Heart left ventricle (tissue), 16 donors: ENCODE measurements around the gene SLC44A2. TPM values are rescaled to one million over a fixed set of nuclear protein-coding genes. Genes with fewer than 3 reads are reported as not detected.

Experiments
- ATAC-seq, 4 donors: fragments of 200-7000 bp; cut with Tn5 transposase; one replicate each; pipeline ENCODE4 v1.9.1; 2020 to 2022; ENCODE audit warnings: moderate library complexity in 4 of 4, mild to moderate bottlenecking in 3 of 4, moderate number of reproducible peaks in 1 of 4
- DNase-seq, 5 donors: peaks; one replicate each; pipeline ENCODE4 v3.0.0-alpha.2; 2020
- H3K27ac ChIP-seq, 12 donors: fragments of 200-600 bp; sonication (generic) in 4 of 12; one replicate each; pipeline versions ENCODE4 v1.5.0 to v1.8.0; 2016 to 2022; ENCODE audit warnings: mild to moderate bottlenecking in 2 of 12
- H3K27me3 ChIP-seq, 9 donors: fragments of 200-600 bp; sonication (generic) in 2 of 9; one replicate each; pipeline versions ENCODE4 v1.5.1 to v1.8.0; 2016 to 2022; ENCODE audit warnings: mild to moderate bottlenecking in 3 of 9
- H3K36me3 ChIP-seq, 9 donors: fragments of 200-600 bp; sonication (generic) in 2 of 9; one replicate each; pipeline versions ENCODE4 v1.5.0 to v1.8.0; 2018 to 2022; ENCODE audit warnings: mild to moderate bottlenecking in 2 of 9
- H3K4me1 ChIP-seq, 12 donors: fragments of 200-600 bp; sonication (generic) in 4 of 12; one replicate each; pipeline versions ENCODE4 v1.5.0 to v1.8.0; 2016 to 2022; ENCODE audit warnings: mild to moderate bottlenecking in 3 of 12
- H3K4me3 ChIP-seq, 12 donors: fragments of 200-600 bp; sonication (generic) in 4 of 12; one replicate each; pipeline versions ENCODE4 v1.5.0 to v1.8.0; 2017 to 2022; ENCODE audit warnings: mild to moderate bottlenecking in 9 of 12, moderate library complexity in 4 of 12
- H3K9me3 ChIP-seq, 12 donors: fragments of 200-600 bp; sonication (generic) in 4 of 12; one replicate each; pipeline versions ENCODE4 v1.5.0 to v1.8.0; 2016 to 2022; ENCODE audit warnings: mild to moderate bottlenecking in 1 of 12
- POLR2A ChIP-seq, 2 donors: fragments of 450-650 bp; IDR thresholded peaks; one replicate each; pipeline ENCODE4 v1.6.1; 2017; ENCODE audit warnings: antibody characterized with exemption in 2 of 2, mild to moderate bottlenecking in 2 of 2, moderate library complexity in 2 of 2
- WGBS, 4 donors: extraction: QIAGEN DNeasy Blood & Tissue Kit in 2 of 4; methylation state at CpG; one replicate each; pipeline versions ENCODE4 v1.1.5 to v1.1.7; 2013 to 2018; 5-methylcytosine and 5-hydroxymethylcytosine counted together
- intact Hi-C, 10 donors: fragments of 100-400 bp; cut with DNase I; formaldehyde crosslinking; loops; one replicate each; pipeline versions ENCODE4 v1.11.1 to v1.14.2; 2022
- polyA plus RNA-seq, 2 donors: library from polyadenylated mRNA; stranded (reverse); fragments of 200-250 nt; gene quantifications; one replicate each; pipeline ENCODE4 v1.2.3, GENCODE V29; 2013
- total RNA-seq, 9 donors: library from RNA; depleted of rRNA in 2 of 9; stranded (reverse); fragments of >200 nt in 2 of 9; fragmentation: NEBNext Ultra II Directional in 3 of 9; extraction: Animal tissue kit (Norgen Biotek cat#: 25700) in 3 of 9; gene quantifications; one replicate each; pipeline versions ENCODE4 v1.1.0 to v1.2.4, GENCODE V29; 2016 to 2023
- TF ChIP-seq, protein P1 (sequence below), 12 donors: fragments of 200-600 bp; sonication (generic) in 4 of 12; IDR thresholded peaks; one replicate each; pipeline versions ENCODE4 v1.5.0 to v1.8.0; 2018 to 2022; ENCODE audit warnings: antibody characterized with exemption in 12 of 12, mild to moderate bottlenecking in 5 of 12
- donor health status: ischemic (EF 13 %, LVEDD 7.1; RV severe dilation, severe dysfunction).
- donor health status: healthy with polysubstance abuse.
- donor health status: DM: no; HTN: yes; CAD: no.
- donor health status: DM: no; HTN: no; CAD: no.
- donor health status: ischemic (EF 25% LVEDD 6.9; RV normal size, moderate dysfunction).
- donor health status: ischemic (EF 25% LVEDD 5.7; RV mildly dilated, moderate dysfunction).
- donor health status: healthy.
- donor health status: DM: yes; HTN: yes; CAD: no.
- donor health status: ischemic (EF 35%, LVEDD 5.7; RV mildly dilated, moderate dysfunction).
- donor health status: nonischemic (EF 11% LVEDD 7.7; RV severe dilation, severe dysfunction).
- donor health status: DM: yes; HTN: yes; CAD: no.
- donor health status: PGD.
- donor health status: ischemic (EF 29% LVEDD 5.4; RV normal size, mild dysfunction).
- donor health status: nonischemic (EF 23%, LVEDD 6.1; RV moderate dilation, normal function).

SLC44A2 gene
- total and polyA plus RNA-seq, 11 donors: 43.1 to 130 (median 82.5) TPM

DNA sequence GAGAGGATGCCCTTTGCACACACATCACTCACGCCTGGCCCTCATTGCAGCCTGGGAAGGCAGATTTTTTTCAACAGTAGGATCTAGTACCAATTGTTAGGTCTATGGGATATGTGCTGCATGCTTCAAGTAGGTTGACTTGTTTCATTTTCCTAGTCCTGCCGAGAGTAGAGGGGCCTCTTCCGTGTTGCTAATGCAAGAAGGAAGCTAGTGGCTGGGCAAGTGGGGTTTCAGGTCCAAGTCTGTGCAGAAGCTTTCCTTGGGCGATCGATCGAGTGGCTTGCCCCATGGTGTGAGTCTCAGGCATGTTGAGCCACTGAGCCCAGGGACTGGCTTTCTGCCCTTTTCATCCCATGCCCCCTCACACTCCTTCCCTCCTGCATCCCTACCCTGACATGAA, 42.5 kb downstream of the SLC44A2 start:
- Histone ChIP-seq H3K27me3 (no peaks in the 10 kb centered on the region), H3K4me3 (no peak overlapping the region), H3K4me1 (peaks cover 3 to 54% (median 37%) of the 10 kb centered on the region in 12 donors), H3K9me3 (no peaks in the 10 kb centered on the region), H3K27ac (no peak overlapping the region), H3K36me3 (peaks cover 0 to 46% (median 24%) of the 10 kb centered on the region in 9 donors)
- intact Hi-C loops: no loop called here
- ATAC-seq (no peak), DNase-seq (no peak)
- WGBS, 4 donors: 73 to 79% (median 76%) methylated on average over 6 of the region's 6 CpGs
- TF ChIP-seq, protein P1, sequence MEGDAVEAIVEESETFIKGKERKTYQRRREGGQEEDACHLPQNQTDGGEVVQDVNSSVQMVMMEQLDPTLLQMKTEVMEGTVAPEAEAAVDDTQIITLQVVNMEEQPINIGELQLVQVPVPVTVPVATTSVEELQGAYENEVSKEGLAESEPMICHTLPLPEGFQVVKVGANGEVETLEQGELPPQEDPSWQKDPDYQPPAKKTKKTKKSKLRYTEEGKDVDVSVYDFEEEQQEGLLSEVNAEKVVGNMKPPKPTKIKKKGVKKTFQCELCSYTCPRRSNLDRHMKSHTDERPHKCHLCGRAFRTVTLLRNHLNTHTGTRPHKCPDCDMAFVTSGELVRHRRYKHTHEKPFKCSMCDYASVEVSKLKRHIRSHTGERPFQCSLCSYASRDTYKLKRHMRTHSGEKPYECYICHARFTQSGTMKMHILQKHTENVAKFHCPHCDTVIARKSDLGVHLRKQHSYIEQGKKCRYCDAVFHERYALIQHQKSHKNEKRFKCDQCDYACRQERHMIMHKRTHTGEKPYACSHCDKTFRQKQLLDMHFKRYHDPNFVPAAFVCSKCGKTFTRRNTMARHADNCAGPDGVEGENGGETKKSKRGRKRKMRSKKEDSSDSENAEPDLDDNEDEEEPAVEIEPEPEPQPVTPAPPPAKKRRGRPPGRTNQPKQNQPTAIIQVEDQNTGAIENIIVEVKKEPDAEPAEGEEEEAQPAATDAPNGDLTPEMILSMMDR (IDR thresholded peaks at IDR 0.05): no peak
- no peak for TF ChIP-seq POLR2A (IDR thresholded peaks at IDR 0.05)

DNA sequence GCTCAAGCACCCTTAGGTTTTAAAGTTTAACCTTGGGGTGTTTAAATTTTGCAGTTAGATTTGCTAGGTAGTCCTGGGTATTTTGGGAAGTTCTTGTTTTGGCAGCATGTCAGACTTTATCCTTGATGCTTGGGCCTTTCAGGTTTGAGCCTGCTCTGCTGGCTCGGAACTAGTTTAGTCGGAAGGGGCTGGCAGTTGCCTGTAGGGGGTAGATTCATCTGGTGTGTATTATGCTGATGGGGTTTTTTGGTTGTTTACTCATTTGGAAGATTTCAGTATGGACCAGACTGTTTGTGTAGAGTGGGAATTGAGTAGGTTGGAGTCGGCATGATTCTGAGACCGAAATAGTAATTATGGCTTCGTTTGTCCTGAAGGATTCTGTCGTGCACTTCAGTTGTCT, 43.9 kb downstream of the SLC44A2 start:
- TF ChIP-seq, protein P1 (IDR thresholded peaks at IDR 0.05): no peak
- TF ChIP-seq POLR2A (IDR thresholded peaks at IDR 0.05): no peak

DNA sequence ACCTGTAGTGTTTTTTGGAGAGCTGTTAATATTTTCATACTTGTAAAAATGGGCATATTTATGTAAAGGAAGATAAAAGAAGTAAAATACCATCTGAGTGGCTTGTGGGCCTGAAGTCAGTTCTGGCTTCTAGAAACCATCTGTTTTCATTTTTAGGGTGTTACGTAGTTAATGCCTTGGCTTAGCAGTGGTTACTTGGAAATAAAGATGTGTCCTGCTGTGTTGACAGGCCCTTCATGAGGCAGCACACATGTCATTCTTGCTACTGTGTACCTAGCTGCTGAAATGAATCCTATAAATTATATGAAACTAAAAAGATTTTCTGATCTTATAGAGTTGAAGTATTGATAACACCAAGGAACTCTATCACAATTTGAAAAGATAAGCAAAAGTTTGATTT, 44.8 kb downstream of the SLC44A2 start:
- H3K36me3 ChIP-seq: peaks cover 0 to 67% (median 46%) of the 10 kb centered on the region in 9 donors

More for the DNA sequence above, 43.9 kb downstream of the SLC44A2 start:
- intact Hi-C loops: no loop called here
- 49 to 60% (median 58%) methylated on average over 6 of the region's 6 CpGs for WGBS, 4 donors
- peak in 1 of 5 donors; percentile 5 for DNase-seq
- Histone ChIP-seq H3K27me3 (no peaks in the 10 kb centered on the region), H3K4me3 (no peak overlapping the region), H3K36me3 (peaks cover 0 to 58% (median 37%) of the 10 kb centered on the region in 9 donors), H3K27ac (no peak overlapping the region), H3K9me3 (no peaks in the 10 kb centered on the region), H3K4me1 (peaks cover 3 to 43% (median 30%) of the 10 kb centered on the region in 12 donors)
- peak in 1 of 4 donors; percentile 29 for ATAC-seq

More for the DNA sequence above, 44.8 kb downstream of the SLC44A2 start:
- Histone ChIP-seq H3K27me3 (no peaks in the 10 kb centered on the region), H3K4me1 (peaks cover 3 to 42% (median 30%) of the 10 kb centered on the region in 12 donors), H3K4me3 (no peak overlapping the region), H3K9me3 (no peaks in the 10 kb centered on the region), H3K27ac (no peak overlapping the region)
- peak in 2 of 4 donors; percentile 57 to 66 for ATAC-seq
- 60 to 69% (median 66%) methylated on average over 1 of the region's 1 CpG for WGBS, 4 donors
- intact Hi-C loops: no loop called here
- TF ChIP-seq, protein P1 (IDR thresholded peaks at IDR 0.05): no peak
- no peak for TF ChIP-seq POLR2A (IDR thresholded peaks at IDR 0.05)
- DNase-seq: peak in 1 of 5 donors; percentile 18
